AG09319 (cell line): ENCODE measurements around the gene PDXDC1.
"Not testable (repeated sequence)": the region's sequence is repeated elsewhere in the genome, so short reads cannot be mapped to it uniquely, and the experiment has no call there.

ENCODE experiments used
- DNase-seq: peaks from one replicate; pipeline ENCODE4 v3.0.0-alpha.2; 2010; ENCODE audit warnings: low read depth; ENCODE audit errors: extremely low read depth
- CTCF ChIP-seq: IDR thresholded peaks from 2 replicates; pipeline ENCODE4 v1.5.1; 2011; ENCODE audit warnings: low read depth, mild to moderate bottlenecking, inconsistent platforms, low read length, moderate library complexity

The PDXDC1 gene

GRCh38 chr16:15041271-15042004 lies 66.6 kb downstream of the PDXDC1 start:
- peak; percentile 35 for DNase-seq
- TF ChIP-seq CTCF = peak; percentile 29

GRCh38 chr16:15043344-15043743 lies 68.5 kb downstream of the PDXDC1 start:
- DNase-seq = no peak
- TF ChIP-seq CTCF = no peak

GRCh38 chr16:15044286-15044685 lies 69.5 kb downstream of the PDXDC1 start:
- DNase-seq = no peak
- TF ChIP-seq CTCF = no peak

- not testable (repeated sequence) for DNase-seq
Observed at GRCh38 chr16:15045270-15045669, 70.4 kb downstream of the PDXDC1 start.

- DNase-seq = no peak
- TF ChIP-seq CTCF = no peak
Observed at GRCh38 chr16:15046692-15047376, 72.0 kb downstream of the PDXDC1 start.

GRCh38 chr16:15049581-15050180 lies 74.9 kb downstream of the PDXDC1 start:
- DNase-seq = no peak
- TF ChIP-seq CTCF = no peak

- DNase-seq = not testable (repeated sequence)
Observed at GRCh38 chr16:15050440-15050839, 75.6 kb downstream of the PDXDC1 start.

- no peak for TF ChIP-seq CTCF
- DNase-seq = no peak
Observed at GRCh38 chr16:15051387-15051951, 76.6 kb downstream of the PDXDC1 start.
